ENCODE data around the gene PLCL2.
"Not testable (repeated sequence)": the region's sequence is repeated elsewhere in the genome, so short reads cannot be mapped to it uniquely, and the experiment has no call there.

Gene PLCL2

DNA sequence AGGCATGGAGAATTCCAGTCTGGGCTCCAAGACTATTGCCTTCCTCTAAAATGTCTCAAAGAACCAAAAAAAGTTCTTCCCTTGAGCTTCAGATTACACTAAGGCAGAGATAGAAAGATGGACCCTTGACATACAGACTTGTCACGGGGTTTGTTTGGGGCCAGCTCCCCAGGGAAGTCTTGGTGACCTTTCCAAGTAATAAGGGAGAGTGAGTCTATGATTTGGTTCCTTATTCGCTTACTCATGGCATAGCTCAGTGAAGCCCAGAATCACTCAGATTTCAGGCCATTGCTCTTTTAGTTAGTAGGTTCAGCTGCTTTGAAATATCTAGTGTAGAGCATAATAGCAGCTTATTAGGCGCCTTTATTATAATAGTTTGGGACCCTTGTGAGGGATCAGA lies 90.3 kb downstream of the PLCL2 start:
- H3K4me2 ChIP-seq (ENCODE audit: low read depth, low read length) = no peak overlapping the region
- no peaks in the 10 kb centered on the region for H3K36me3 ChIP-seq (replicated peaks; ENCODE audit: insufficient read depth, low read length)
- no peaks in the 10 kb centered on the region for H3K9me3 ChIP-seq (replicated peaks; ENCODE audit: insufficient read depth, low read length)
- TF ChIP-seq EZH2phosphoT487 (IDR thresholded peaks at IDR 0.05; ENCODE audit: low read length) = no peak
- TF ChIP-seq, protein P1, sequence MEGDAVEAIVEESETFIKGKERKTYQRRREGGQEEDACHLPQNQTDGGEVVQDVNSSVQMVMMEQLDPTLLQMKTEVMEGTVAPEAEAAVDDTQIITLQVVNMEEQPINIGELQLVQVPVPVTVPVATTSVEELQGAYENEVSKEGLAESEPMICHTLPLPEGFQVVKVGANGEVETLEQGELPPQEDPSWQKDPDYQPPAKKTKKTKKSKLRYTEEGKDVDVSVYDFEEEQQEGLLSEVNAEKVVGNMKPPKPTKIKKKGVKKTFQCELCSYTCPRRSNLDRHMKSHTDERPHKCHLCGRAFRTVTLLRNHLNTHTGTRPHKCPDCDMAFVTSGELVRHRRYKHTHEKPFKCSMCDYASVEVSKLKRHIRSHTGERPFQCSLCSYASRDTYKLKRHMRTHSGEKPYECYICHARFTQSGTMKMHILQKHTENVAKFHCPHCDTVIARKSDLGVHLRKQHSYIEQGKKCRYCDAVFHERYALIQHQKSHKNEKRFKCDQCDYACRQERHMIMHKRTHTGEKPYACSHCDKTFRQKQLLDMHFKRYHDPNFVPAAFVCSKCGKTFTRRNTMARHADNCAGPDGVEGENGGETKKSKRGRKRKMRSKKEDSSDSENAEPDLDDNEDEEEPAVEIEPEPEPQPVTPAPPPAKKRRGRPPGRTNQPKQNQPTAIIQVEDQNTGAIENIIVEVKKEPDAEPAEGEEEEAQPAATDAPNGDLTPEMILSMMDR (IDR thresholded peaks at IDR 0.05; ENCODE audit: low read length) = no peak
- TF ChIP-seq EZH2 (optimal IDR thresholded peaks at IDR 0.05; ENCODE audit: low read depth, low read length) = no peak
- no peak overlapping the region for H2AFZ ChIP-seq (ENCODE audit: low read length)
- H3K9me2 ChIP-seq (replicated peaks; ENCODE audit: insufficient read depth, low read length) = no peaks in the 10 kb centered on the region
- no peaks in the 10 kb centered on the region for H3K4me1 ChIP-seq (ENCODE audit: low read length)
- no peaks in the 10 kb centered on the region for H3K27me3 ChIP-seq (replicated peaks; ENCODE audit: insufficient read depth, low read length)
- H4K20me1 ChIP-seq (ENCODE audit: insufficient read depth, low read length) = no peaks in the 10 kb centered on the region
- H3F3A ChIP-seq (ENCODE audit: insufficient read depth, low read length) = no peaks in the 10 kb centered on the region
- no peak overlapping the region for H3K4me3 ChIP-seq (ENCODE audit: low read length)
- no peak overlapping the region for H3K27ac ChIP-seq (ENCODE audit: low read length)
- no peak for DNase-seq
- peaks cover 45% of the 10 kb centered on the region for H3K79me2 ChIP-seq (ENCODE audit: low read length)
- H3K9ac ChIP-seq (ENCODE audit: low read length) = no peak overlapping the region

DNA sequence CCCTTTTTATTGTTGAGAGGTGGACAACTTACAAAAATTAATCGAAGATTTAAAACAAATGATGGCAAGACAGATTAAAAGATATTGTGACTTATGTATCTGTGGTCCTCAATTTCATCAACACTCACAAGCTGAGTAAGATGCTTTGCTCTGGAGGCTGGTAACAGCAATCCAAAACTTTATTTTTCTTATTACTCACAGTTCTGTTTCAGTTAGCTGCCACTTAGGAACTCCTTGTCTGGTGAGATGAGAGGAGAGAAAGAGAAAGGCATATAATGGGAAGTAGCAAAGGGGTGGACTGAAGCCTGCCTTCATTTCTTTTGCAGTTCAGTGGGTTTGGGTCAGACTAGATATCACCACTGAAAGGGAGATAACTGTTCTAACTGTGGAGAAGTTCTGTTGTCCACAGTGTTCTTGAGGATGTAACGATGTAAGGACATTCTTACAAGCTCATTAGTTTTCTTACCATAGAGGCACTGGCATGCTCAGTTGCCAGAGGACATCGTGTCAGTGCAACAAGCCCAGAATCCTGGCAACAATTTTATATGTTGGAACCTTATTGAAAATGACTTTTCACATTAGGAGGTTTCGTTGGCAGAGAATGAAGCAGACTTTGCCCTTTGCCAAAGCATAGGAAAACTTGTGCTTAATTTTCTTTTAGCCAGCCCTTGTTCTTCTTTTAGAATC lies 93.6 kb downstream of the PLCL2 start:
- H3K4me1 ChIP-seq (ENCODE audit: low read length) = no peaks in the 10 kb centered on the region
- no peak overlapping the region for H3K4me2 ChIP-seq (ENCODE audit: low read depth, low read length)
- H4K20me1 ChIP-seq (ENCODE audit: insufficient read depth, low read length) = no peaks in the 10 kb centered on the region
- peaks cover 37% of the 10 kb centered on the region for H3K79me2 ChIP-seq (ENCODE audit: low read length)
- no peaks in the 10 kb centered on the region for H3K36me3 ChIP-seq (replicated peaks; ENCODE audit: insufficient read depth, low read length)
- TF ChIP-seq EZH2phosphoT487 (IDR thresholded peaks at IDR 0.05; ENCODE audit: low read length) (no peak), EZH2 (optimal IDR thresholded peaks at IDR 0.05; ENCODE audit: low read depth, low read length) (no peak)
- TF ChIP-seq, protein P1 (IDR thresholded peaks at IDR 0.05; ENCODE audit: low read length) = no peak
- H3F3A ChIP-seq (ENCODE audit: insufficient read depth, low read length) = no peaks in the 10 kb centered on the region
- H3K9ac ChIP-seq (ENCODE audit: low read length) = no peak overlapping the region
- no peak overlapping the region for H3K4me3 ChIP-seq (ENCODE audit: low read length)
- no peaks in the 10 kb centered on the region for H3K27me3 ChIP-seq (replicated peaks; ENCODE audit: insufficient read depth, low read length)
- no peaks in the 10 kb centered on the region for H3K9me2 ChIP-seq (replicated peaks; ENCODE audit: insufficient read depth, low read length)
- H3K27ac ChIP-seq (ENCODE audit: low read length) = no peak overlapping the region
- H3K9me3 ChIP-seq (replicated peaks; ENCODE audit: insufficient read depth, low read length) = no peaks in the 10 kb centered on the region
- H2AFZ ChIP-seq (ENCODE audit: low read length) = no peak overlapping the region
- DNase-seq = no peak

DNA sequence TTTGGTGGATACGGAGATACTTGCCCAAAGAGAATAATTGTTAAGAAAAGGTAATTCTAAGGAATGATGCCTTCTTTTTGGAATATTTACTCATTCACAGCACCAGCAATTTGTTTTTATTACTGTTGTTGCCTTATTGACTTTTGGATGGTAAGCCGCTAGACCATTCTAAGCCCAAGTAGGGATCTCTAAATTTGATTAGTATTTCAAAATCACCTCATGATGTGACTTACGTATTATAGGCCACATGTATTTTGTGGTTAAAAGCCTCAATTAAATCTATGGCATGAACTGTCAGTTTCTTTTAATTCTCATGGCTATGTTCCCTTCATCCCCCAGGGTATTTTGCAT lies 94.1 kb downstream of the PLCL2 start:
- H2AFZ ChIP-seq (ENCODE audit: low read length) = no peak overlapping the region
- no peaks in the 10 kb centered on the region for H3K9me3 ChIP-seq (replicated peaks; ENCODE audit: insufficient read depth, low read length)
- H3K4me3 ChIP-seq (ENCODE audit: low read length) = no peak overlapping the region
- TF ChIP-seq EZH2 (optimal IDR thresholded peaks at IDR 0.05; ENCODE audit: low read depth, low read length) = no peak
- TF ChIP-seq, protein P1 (IDR thresholded peaks at IDR 0.05; ENCODE audit: low read length) = no peak
- no peak for TF ChIP-seq EZH2phosphoT487 (IDR thresholded peaks at IDR 0.05; ENCODE audit: low read length)
- H3K4me2 ChIP-seq (ENCODE audit: low read depth, low read length) = no peak overlapping the region
- no peaks in the 10 kb centered on the region for H3K4me1 ChIP-seq (ENCODE audit: low read length)
- no peaks in the 10 kb centered on the region for H3K36me3 ChIP-seq (replicated peaks; ENCODE audit: insufficient read depth, low read length)
- no peak overlapping the region for H3K9ac ChIP-seq (ENCODE audit: low read length)
- H3K79me2 ChIP-seq (ENCODE audit: low read length) = peaks cover 37% of the 10 kb centered on the region
- H3F3A ChIP-seq (ENCODE audit: insufficient read depth, low read length) = no peaks in the 10 kb centered on the region
- H3K27me3 ChIP-seq (replicated peaks; ENCODE audit: insufficient read depth, low read length) = no peaks in the 10 kb centered on the region
- no peaks in the 10 kb centered on the region for H3K9me2 ChIP-seq (replicated peaks; ENCODE audit: insufficient read depth, low read length)
- H4K20me1 ChIP-seq (ENCODE audit: insufficient read depth, low read length) = no peaks in the 10 kb centered on the region
- no peak for DNase-seq
- H3K27ac ChIP-seq (ENCODE audit: low read length) = no peak overlapping the region

DNA sequence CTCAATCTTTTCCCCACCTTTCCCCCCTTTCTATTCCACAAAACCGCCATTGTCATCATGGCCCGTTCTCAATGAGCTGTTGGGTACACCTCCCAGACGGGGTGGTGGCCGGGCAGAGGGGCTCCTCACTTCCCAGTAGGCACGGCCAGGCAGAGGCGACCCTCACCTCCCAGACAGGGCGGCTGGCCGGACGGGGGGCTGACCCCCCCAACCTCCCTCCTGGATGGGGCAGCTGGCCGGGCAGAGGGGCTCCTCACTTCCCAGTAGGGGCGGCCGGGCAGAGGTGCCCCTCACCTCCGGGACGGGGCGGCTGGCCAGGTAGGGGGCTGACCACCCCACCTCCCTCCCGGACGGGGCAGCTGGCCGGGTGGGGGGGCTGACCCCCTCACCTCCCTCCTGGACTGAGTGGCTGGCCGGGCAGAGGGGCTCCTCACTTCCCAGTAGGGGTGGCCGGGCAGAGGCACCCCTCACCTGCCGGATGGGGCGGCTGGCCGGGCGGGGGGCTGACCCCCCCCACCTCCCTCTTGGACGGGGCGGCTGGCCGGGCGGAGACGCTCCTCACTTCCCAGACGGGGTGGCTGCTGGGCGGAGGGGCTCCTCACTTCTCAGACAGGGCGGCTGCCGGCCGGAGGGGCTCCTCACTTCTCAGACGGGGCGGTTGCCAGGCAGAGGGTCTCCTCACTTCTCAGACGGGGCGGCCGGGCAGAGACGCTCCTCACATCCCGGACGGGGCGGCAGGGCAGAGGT lies 95.2 kb downstream of the PLCL2 start:
- H3K27me3 ChIP-seq (replicated peaks; ENCODE audit: insufficient read depth, low read length); H3K4me3 ChIP-seq (ENCODE audit: low read length); H2AFZ ChIP-seq (ENCODE audit: low read length); H3K9me2 ChIP-seq (replicated peaks; ENCODE audit: insufficient read depth, low read length); H3K4me1 ChIP-seq (ENCODE audit: low read length); H4K20me1 ChIP-seq (ENCODE audit: insufficient read depth, low read length); H3K9me3 ChIP-seq (replicated peaks; ENCODE audit: insufficient read depth, low read length); H3K4me2 ChIP-seq (ENCODE audit: low read depth, low read length); H3K27ac ChIP-seq (ENCODE audit: low read length); DNase-seq; H3K9ac ChIP-seq (ENCODE audit: low read length); H3K36me3 ChIP-seq (replicated peaks; ENCODE audit: insufficient read depth, low read length); H3F3A ChIP-seq (ENCODE audit: insufficient read depth, low read length): not testable (repeated sequence)
- peaks cover 32% of the 10 kb centered on the region for H3K79me2 ChIP-seq (ENCODE audit: low read length)

DNA sequence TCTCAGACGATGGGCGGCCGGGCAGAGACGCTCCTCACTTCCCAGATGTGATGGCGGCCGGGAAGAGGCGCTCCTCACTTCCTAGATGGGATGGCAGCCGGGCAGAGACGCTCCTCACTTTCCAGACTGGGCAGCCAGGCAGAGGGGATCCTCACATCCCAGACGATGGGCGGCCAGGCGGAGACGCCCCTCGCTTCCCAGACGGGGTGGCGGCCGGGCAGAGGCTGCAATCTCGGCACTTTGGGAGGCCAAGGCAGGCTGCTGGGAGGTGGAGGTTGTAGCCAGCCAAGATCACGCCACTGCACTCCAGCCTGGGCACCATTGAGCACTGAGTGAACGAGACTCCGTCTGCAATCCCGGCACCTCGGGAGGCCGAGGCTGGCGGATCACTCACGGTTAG lies 95.8 kb downstream of the PLCL2 start:
- H3K27ac ChIP-seq (ENCODE audit: low read length); H3K36me3 ChIP-seq (replicated peaks; ENCODE audit: insufficient read depth, low read length); H3K4me2 ChIP-seq (ENCODE audit: low read depth, low read length); H2AFZ ChIP-seq (ENCODE audit: low read length); H3K27me3 ChIP-seq (replicated peaks; ENCODE audit: insufficient read depth, low read length); H3K9ac ChIP-seq (ENCODE audit: low read length); H3K4me1 ChIP-seq (ENCODE audit: low read length); DNase-seq; H3F3A ChIP-seq (ENCODE audit: insufficient read depth, low read length); H3K4me3 ChIP-seq (ENCODE audit: low read length); H3K9me3 ChIP-seq (replicated peaks; ENCODE audit: insufficient read depth, low read length); H3K9me2 ChIP-seq (replicated peaks; ENCODE audit: insufficient read depth, low read length); H4K20me1 ChIP-seq (ENCODE audit: insufficient read depth, low read length): not testable (repeated sequence)
- peaks cover 27% of the 10 kb centered on the region for H3K79me2 ChIP-seq (ENCODE audit: low read length)
